CD4-positive, alpha-beta T cell treated with Interleukin-2 at 100 ng/mL for 4 hours (primary cell): ENCODE data around the gene PRR23E.

Source experiments
- DNase-seq: peaks from one replicate; pipeline ENCODE4 v3.0.0-alpha.2; 2020; ENCODE audit warnings: low spot score

PRR23E gene

DNA sequence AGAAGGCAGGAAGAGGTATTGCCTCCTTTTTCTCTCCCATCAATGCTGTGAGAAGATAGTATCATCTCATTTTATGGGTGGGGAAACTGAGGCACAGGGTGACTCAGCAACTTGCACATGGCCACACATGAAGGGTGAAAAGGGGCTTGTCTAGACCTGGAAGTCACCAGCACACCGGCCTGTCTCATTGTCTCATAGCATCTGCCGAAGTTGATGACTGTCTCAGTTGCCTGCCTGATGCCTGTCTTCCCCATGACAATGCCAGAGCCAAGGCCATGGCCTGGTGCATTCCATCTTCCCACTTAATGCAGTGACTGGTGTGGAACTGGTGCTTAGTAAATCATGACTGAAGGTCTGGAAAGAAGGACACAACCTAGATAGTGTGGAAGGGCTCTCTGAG lies 27.9 kb upstream of the PRR23E start:
- no peak for DNase-seq

DNA sequence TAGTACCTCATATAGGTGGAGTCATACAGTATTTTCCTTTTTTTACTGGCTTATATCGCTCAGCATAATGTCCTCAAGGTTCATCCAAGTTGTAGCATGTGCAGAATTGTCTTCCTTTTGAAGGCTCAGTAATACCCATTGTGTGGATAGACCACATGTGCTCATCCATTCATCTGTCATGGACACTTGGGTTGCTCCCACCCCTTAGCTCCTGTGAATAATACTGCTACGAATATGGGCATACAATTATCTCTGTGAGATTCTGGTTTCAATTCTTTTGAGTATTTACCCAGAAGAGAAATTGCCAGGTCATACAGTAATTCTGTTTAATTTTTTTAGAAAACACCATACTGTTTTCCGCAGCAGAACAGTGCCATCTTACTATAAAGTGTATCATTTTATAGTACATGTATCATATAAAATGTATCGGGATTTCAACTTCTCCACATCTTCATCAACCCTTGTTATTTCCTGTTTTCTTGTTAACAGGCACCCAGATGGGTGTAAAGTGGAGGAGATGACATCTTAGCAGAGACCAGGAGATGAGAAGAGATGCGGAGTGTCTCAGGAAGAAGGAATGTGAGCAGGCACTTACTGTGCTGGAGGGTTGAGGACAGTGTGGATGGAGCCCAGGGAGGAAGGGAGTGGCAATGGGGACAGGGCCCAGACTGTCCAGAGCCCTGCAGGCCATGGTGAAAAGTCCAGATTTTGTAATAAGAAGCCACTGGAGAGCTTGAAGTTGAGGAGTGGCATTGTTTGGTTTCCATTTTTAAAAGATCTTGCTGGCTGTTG lies 27.0 kb upstream of the PRR23E start:
- no peak for DNase-seq

DNA sequence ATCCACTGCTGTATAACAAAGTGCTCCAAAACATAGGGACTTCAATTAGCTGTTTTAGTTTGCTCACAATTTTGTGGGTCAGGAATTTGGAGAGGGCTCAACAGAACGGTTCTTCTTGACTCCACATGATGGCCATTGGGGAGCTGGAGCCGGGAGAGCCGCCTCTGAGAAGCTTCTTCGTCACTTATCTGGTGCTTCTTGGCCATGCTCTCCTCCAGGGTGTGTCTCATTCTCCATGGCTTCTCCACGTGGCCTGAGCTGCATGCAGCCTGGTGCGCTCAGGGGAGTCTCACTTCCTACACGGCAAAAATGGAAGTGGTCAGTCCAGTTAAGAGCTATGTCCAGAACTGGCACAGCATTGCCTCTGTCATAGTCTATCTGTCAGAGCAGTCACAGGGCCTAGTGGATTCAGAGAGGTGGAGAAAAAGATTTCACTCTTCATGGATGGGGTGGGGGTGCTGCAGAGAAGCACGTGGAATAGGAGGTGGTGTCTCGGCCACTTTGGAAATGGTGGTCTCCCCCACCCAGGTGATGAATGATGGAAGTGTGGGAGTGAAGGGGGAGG lies 26.3 kb upstream of the PRR23E start:
- DNase-seq: no peak

DNA sequence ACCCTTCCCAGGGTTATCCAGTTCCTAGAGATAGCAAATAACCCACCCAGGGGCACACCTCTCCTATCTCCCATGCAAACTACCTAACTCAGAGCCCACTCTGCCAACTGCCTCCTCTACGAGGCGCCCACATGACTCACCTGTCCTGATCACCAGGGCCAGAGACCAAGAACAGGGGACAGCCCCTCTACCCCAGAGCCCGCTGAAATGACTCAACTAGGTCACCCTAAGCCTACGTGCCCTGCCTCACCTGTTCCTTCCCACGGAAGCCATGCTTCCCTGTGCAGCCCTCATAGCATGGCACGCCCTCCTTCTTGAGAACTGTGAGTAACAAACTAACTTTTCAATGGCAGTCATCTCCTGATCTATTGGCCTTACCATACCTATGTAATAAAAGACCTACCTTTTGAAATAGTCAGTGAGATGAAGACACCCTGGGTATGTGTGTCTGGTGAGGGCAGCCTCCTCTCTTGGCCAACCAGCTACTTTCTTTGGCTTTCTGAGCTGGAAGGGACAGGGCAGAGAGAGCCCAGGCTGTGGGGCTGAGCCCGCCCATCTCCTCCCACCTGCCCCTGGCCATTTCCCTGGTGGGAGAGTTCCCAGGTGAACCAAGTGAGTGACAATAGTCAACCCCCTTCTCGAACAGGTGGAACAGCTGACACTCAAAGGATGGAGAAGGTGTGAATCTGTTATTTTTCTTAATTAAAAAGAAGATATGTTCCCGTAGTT lies 25.5 kb upstream of the PRR23E start:
- DNase-seq: no peak

DNA sequence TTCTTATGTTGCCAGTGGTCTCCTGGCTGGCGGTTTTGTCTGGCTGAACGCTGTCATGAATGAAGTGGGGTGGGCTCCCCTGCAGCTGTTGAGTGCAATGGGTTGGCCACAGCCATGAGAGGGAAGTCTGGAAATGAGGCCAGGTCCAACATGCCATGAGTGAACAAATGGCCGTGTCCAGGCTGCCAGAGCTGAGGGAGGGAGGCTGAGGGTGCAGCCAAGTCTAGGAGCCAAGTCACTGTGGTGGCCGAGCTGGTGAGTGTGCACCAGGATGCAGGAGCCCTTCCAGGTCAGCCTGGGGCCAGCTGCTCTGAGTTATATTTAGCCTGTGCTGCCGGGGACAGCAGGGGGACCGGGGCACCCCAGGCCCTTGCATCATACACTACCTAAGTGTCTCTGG lies 24.7 kb upstream of the PRR23E start:
- DNase-seq: no peak

DNA sequence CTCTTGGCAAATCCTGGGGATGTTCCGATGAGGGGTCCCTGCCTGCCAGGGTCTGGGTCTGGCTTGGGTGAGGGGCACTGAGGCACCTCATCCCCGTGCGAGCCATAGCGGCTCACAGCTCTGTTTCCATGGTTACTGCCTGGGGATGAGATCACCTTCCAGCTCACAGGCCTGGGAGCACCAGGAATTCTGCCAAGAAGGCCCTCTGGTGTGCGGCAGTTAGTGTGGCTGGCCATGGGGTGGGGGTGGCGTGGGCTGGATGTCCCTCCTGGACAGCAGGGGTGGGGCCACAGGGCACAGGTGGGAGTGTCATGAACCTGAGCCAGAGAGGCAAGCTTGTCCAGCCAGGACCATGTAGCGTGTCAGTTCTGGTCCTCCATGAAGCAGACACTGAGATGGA lies 22.1 kb upstream of the PRR23E start:
- DNase-seq: no peak

DNA sequence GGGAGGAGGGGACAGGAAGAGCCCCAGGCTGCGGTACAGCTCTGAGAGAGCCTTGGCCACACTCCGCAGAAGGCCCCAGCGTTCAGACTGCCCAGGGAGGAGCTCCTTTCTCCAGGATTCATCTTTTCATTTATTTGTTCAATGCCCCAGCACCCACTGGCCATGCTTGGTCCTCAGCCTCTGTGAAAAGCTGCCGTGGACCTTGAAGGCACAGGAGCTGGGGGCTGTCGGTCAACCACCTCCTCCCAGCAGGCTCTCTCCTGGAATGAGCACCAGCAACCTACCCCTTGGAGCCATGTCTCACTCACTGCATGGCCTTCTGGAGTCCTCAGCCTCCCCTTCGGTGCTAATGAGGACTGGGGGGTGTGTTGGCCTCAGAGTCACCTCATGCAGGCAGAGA lies 21.6 kb upstream of the PRR23E start:
- DNase-seq: no peak

DNA sequence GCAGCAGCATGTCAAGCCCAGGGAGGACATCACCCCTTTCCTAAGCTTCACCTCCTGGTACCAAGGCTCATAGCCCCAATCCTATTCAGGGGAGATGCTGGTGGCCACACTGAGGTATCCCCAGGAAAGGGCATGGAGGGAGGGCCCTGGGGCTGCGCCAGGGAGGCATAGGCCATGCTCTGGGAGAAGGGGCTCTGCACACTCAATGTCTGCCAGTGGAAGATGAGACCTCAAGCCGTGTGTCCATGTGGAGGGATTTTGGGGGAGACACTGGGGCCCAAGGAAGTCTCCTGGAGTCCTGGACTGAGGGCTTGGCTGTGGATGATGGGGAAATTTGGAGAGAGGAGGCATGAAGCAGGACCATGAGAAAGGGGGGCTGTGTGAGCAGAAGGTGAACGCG lies 21.2 kb upstream of the PRR23E start:
- DNase-seq: no peak

DNA sequence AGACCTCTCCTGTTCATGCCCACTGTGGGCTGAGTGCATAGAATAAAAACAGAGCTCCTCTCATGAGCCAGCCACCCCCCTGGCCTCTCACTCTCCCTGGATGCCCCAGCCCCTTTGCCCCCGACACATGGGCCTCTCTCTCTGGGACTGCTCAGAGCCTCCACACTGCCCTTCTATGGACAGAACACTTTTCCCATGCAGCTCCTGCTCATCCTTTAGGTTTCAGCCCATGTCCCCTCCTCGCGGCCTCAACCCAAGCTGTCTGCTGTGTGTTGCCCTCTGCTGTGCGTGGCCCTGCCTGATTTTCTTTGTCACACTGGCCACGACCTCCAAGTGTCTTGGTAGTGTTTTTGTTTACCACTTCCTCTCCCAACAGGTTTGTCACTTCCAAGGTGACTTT lies 20.7 kb upstream of the PRR23E start:
- DNase-seq: no peak

DNA sequence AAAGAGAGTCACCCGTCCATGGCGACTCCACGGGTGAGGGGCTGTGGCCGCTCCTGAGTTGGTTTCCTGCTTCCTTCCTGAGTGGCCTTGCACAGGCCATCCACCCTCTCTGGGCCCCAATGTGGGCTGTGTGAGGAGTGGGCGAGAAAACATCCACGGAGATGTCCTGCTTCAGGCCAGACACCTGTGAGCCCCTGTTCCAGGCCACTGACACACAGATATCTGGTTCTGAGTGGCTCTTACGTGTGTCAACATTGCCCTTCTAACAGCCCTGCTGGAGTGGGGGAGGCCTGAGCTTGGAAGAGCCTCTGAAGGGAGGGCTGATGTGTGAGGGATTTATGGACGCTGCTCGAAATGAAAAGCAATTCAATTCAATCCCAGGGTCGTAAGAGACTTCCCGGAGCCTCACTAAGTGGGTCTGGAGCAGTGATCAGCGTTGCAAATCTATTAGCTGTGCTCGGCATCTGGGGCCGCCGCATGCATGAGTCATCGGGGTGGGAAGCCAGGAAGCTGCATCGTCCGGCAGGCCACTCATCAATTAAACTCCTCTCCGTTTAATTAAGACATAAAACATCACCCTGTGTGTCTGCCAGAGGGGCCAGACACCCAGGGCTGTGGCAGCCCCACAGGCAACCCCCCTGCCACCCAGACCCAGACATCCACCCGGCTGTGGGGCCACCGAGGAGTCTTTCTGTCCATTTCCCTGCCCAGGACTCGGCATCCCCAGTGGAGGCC lies 20.0 kb upstream of the PRR23E start:
- DNase-seq: no peak

DNA sequence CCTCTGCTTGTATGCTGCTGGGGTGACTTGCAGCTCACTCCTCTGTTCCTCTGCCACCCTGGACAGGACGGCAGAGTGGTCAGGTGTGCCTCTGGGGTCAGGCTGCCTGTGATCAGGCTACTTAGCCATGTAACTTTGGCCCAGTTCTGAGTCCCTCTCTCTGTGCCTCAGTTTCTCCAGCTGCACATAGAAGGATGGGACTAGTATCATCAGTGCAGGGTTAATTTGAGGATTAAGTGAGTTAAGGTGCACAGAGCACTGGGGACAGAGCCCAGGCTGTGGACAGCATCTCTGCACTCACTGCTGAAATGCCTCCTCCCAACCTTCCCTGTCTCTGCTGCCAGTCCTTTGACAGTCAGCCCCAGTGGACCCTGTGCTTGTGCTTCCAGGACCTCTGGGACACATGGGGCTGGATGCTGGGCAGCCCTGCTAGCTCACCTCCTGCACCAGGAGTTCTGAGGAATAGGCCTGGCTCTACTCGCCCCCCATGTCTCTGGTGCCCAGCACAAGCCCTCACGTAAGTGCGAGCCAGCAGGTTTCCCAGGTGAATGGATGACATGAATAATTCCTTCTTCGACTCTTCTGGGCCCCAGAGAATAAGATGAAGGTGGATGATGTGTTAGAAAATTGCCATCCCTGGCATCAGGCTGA lies 19.3 kb upstream of the PRR23E start:
- DNase-seq: no peak

DNA sequence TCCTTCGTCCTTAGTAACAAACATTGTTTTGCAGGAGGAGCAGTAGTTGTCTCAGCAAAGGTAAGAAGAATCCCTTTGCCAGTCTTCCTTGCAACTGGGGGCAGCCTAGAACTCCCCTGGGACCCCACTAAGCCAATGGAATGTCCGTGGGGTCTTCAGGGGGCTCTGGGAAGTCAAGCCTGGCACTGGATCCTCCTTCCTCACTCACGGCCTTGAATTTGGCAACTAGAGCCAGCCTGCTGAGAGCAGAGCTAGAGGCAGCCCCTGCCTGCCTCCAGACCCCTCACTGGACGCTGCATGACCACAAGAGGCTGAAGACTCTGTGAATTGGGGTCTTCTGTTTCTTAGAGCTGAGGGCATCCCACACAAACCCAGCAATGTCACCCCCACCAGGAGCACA lies 18.6 kb upstream of the PRR23E start:
- DNase-seq: no peak

DNA sequence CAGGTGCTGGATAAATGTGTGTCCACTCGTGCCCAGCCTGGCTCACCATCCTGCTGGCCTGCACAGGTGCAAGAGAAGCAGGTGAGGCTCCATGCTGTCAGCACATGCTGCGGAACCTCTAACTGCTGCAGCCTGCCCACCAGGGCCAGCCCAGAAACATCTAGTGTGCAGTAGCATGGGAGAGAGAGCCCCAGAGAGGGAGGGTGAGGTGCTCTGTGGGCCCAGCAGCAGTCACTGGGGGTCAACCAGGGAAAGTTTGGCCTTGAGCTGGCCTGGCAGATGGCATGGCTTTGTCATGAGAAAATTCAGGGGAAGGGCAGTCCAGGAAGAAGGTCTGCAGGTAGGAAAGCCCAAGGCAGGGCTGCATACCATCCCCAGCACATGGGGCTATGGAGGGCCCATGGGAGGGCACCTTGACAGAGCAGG lies 18.2 kb upstream of the PRR23E start:
- DNase-seq: no peak

DNA sequence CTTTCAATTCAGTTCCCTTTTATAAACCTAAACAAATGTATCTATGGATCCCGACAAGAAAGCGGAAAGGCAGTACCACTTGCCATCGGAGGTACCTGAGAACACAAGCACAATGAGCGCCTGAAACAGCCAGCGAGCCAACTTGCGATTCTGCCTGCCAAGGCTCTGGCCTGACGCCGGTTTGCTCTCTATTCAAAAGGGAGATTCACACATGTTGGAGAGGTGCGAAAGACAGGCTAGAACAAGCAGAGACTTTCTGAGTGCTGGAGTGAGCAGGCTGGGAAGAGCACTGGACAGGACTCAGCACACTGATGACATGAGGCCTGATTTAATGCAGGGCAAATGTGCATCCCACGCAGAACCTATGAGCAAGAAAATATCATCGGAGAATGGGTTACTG lies 17.7 kb upstream of the PRR23E start:
- no peak for DNase-seq

DNA sequence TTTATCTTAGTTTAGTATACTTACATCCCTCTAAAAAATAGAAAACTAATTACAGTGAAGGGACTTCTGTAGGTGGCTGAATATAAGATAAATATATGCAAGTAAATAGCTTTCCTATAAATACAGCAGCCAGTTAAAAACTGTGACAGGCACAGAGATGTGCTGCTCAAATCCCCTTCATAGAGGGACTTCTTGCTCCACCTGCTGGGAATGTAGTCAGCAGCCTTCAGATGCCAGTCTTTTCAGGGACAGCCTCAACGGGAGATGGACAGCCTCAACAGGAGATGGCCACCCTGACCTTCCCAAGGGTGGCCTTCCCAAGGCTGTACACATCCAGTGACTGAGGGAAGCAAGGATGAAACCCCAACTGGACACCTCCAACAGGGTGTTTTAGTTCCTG lies 15.7 kb upstream of the PRR23E start:
- no peak for DNase-seq

DNA sequence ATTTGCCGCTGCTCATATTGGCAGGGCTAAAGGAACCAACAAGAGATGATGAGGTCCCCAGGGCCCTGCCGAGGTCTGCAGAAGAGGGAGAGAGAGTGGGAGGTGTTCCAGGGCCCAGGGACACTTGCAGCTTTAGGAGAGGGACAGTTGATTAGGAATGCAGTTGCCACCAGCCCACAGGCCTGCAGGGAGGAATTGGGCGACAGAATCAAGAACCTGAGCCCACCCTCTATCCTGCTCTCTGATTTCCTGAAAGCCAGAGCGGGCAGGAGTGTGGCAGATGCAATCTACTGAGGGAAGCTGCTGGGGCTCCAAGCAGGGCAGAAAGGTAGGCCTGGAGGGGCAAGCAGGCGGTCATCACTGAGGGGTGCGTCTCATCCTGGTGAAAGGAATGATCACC lies 12.1 kb upstream of the PRR23E start:
- DNase-seq: no peak

DNA sequence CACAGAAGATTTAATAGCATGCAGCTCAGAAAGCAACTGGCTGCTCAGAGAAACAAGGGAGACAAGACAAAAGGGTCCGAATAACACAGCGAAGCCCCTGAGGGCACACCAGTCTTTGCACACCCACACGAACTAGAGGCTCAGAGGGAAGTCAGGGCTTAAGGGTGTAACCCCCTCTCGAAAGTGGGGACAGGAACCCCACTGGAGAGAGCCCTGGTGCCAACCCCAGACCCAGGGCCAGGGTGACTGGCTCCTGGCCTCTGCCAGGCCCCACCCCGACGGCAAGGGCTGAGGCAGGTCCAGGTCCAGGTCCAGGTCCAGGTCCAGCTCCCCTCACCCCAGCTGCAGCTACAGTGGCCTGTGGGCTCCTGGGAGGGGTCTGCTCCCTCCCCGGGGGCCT lies 10.5 kb upstream of the PRR23E start:
- DNase-seq: no peak

DNA sequence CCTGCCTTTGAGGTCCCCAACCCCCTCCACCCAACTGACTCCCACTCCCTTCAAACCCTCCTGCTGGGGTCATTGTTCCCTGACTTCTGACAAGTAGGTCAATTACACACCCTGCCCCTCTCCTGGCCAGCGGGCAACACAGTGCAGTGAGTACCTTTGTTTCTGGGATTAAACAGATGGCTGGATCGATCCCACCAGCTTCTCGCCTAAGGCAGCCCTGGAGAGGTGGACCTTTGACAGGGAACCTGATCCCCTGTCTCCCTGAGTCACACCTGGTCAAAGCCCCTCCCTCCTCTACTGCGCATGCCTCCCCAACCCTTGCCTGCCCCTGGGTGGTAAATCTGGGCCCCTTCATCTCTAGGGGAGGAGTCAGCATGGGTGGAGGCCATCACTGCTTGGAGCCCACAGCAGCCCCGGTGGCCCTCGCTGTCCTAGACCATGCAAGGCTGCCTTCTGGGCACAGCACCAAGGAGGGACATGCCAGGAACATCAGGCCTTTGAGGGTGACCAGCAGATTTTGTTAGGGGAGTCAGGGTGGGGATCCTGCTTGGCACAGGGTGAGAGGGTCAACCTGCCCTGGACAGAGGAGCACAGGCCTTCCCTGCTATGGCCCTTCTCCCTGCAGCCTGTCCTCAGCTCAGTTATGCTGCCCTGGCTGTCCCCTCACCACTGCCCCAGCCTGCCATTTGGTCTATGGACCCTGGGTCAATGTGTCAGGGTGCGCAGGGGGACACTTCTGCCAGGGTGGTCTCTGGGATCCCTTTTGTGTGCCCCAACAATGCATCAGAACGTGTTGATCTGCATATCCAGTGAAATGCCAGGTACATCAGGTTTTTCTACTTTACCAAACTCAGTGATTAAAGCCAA lies 9.8 kb upstream of the PRR23E start:
- DNase-seq: no peak

DNA sequence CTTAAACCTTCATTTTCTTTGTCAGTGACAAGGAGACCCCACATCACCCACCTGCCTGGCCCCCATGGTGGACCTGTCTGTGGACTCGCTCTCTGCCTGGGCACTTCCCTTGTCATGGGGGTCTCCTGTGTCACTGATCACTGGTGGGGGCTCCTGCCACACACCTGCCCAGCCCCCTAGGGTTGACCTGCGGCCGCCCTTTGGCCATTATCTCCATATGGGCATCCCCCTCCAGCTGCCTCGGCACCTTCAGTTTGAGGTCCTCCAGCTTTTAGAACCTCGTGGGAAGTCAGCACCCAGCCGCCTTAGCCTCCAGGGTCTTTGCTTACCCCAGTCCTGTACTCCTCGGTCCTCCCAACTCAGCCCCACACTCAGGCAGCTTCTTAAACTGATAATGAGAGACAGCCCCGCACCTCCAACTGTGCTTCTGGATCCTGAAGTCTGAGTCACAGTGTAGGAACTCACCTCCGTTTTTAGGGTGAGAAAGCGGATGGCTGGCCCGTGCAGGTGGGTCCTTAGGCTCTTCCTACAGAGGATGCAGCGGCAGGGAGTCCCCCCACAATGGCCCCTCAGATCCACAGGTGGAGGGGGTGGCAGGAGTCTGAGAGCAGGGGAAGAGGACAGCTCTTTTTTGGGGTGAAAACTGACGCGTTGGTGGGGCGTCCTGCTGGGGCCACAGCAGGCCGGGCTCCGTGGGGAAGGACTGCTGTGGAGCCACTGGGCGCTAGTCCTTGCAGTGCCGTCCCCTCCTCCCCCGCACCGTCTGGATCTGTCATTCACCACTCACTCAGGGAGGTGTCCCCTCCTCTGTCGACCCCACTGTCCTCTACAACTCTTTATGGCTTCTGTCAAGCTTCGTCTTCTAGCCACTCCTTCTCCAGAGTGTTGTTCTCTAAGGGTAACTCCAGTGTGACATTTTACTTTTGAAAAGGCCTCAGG lies 8.7 kb upstream of the PRR23E start:
- no peak for DNase-seq

DNA sequence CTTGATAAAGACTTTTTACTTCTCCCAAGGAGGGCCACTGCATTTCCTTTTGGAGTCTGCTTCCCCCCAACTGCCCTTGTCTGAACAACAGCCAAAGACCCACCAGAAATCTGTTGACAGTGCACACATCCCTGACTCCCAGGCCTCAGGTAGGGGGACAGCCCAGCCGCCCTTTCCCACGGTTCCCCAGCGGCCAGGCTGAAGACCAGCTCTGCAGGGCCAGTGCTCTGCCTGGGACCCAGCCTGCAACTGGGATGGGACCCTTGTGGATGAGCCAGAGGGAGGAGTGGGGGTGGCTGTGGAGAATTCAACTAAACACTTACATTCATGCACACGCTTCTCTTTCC lies 8.1 kb upstream of the PRR23E start:
- no peak for DNase-seq
